BLaER1 treated with 17β-estradiol and CSF1 and Interleukin-3, amounts not matched to agents 10 nM and 100 nM (cell line): ENCODE results near the gene PLCB1.
"Not testable (repeated sequence)": the region's sequence is repeated elsewhere in the genome, so short reads cannot be mapped to it uniquely, and the experiment has no call there.

Source experiments
- H3K27ac ChIP-seq, 11 experiments: shearing (Covaris generic); formaldehyde crosslinking; 2 replicates each; pipeline ENCODE4 v1.8.1; 2022
- H3K27me3 ChIP-seq, 11 experiments: shearing (Covaris generic); formaldehyde crosslinking; 2 replicates each; pipeline ENCODE4 v1.8.1; 2022
- H3K36me3 ChIP-seq, 11 experiments: shearing (Covaris generic); formaldehyde crosslinking; 2 replicates each; pipeline ENCODE4 v1.8.1; 2022
- H3K4me1 ChIP-seq, 10 experiments: shearing (Covaris generic); formaldehyde crosslinking; 2 replicates each; pipeline ENCODE4 v1.8.1; 2022
- H3K4me2 ChIP-seq, 11 experiments: shearing (Covaris generic); formaldehyde crosslinking; 2 replicates each; pipeline ENCODE4 v1.8.1; 2022
- H3K4me3 ChIP-seq, 10 experiments: shearing (Covaris generic); formaldehyde crosslinking; 2 replicates each; pipeline ENCODE4 v1.8.1; 2022
- H3K9ac ChIP-seq, 11 experiments: shearing (Covaris generic); formaldehyde crosslinking; 2 replicates each; pipeline ENCODE4 v1.8.1; 2022
- H3K9me3 ChIP-seq, 11 experiments: shearing (Covaris generic); formaldehyde crosslinking; replicated peaks in 1 of 11; 2 replicates each; pipeline ENCODE4 v1.8.1; 2022
- H4K20me1 ChIP-seq, 11 experiments: shearing (Covaris generic); formaldehyde crosslinking; 2 replicates each; pipeline ENCODE4 v1.8.1; 2022
- Cebpa-rat ChIP-seq, 11 experiments: shearing (Covaris generic); IDR thresholded peaks; 2 replicates each; pipeline ENCODE4 v1.8.1; 2022

The PLCB1 gene

GRCh38 chr20:8640461-8640860 lies 508.4 kb downstream of the PLCB1 start:
- Histone ChIP-seq H3K9me3 (peaks cover 0 to 4% (median 0%) of the 10 kb centered on the region in 11 experiments; a peak in 1 of 22 replicates), H3K27ac (no peak overlapping the region), H3K4me2 (no peak overlapping the region), H3K4me3 (no peak overlapping the region), H3K36me3 (no peaks in the 10 kb centered on the region), H3K4me1 (no peaks in the 10 kb centered on the region), H4K20me1 (no peaks in the 10 kb centered on the region), H3K27me3 (no peaks in the 10 kb centered on the region), H3K9ac (no peak overlapping the region)
- TF ChIP-seq Cebpa-rat (IDR thresholded peaks at IDR 0.05), result no peak

GRCh38 chr20:8642247-8642646 lies 510.2 kb downstream of the PLCB1 start:
- H3K9ac ChIP-seq, result no peak overlapping the region

GRCh38 chr20:8644468-8644867 lies 512.4 kb downstream of the PLCB1 start:
- H4K20me1 ChIP-seq, H3K36me3 ChIP-seq: not testable (repeated sequence)

More at GRCh38 chr20:8642247-8642646, 510.2 kb downstream of the PLCB1 start:
- peaks cover 2 to 15% (median 8%) of the 10 kb centered on the region in 10 experiments; a peak in 19 of 20 replicates for H3K4me1 ChIP-seq
- peaks cover 0 to 4% (median 0%) of the 10 kb centered on the region in 11 experiments; a peak in 1 of 22 replicates for H3K9me3 ChIP-seq
- no peak for TF ChIP-seq Cebpa-rat (IDR thresholded peaks at IDR 0.05)
- H3K36me3 ChIP-seq, result peaks cover 0 to 5% (median 0%) of the 10 kb centered on the region in 11 experiments; a peak in 2 of 22 replicates
- no peak overlapping the region for H3K27ac ChIP-seq
- H3K4me2 ChIP-seq, result no peak overlapping the region
- no peaks in the 10 kb centered on the region for H4K20me1 ChIP-seq
- H3K27me3 ChIP-seq, result no peaks in the 10 kb centered on the region
- no peak overlapping the region for H3K4me3 ChIP-seq

GRCh38 chr20:8645326-8645725 lies 513.3 kb downstream of the PLCB1 start:
- H3K4me2 ChIP-seq, result no peak overlapping the region
- H3K27me3 ChIP-seq, result no peaks in the 10 kb centered on the region
- H4K20me1 ChIP-seq, result no peaks in the 10 kb centered on the region
- no peak for TF ChIP-seq Cebpa-rat (IDR thresholded peaks at IDR 0.05)
- peaks cover 12 to 25% (median 19%) of the 10 kb centered on the region in 10 experiments for H3K4me1 ChIP-seq
- H3K4me3 ChIP-seq, result no peak overlapping the region
- peaks cover 0 to 11% (median 3%) of the 10 kb centered on the region in 11 experiments; a peak in 6 of 22 replicates for H3K9me3 ChIP-seq
- H3K9ac ChIP-seq, result no peak overlapping the region
- peaks cover 0 to 18% (median 6%) of the 10 kb centered on the region in 11 experiments; a peak in 9 of 22 replicates for H3K36me3 ChIP-seq
- no peak overlapping the region for H3K27ac ChIP-seq

More at GRCh38 chr20:8644468-8644867, 512.4 kb downstream of the PLCB1 start:
- H3K9me3 ChIP-seq, H3K9ac ChIP-seq, H3K27ac ChIP-seq, H3K4me2 ChIP-seq, H3K27me3 ChIP-seq, H3K4me3 ChIP-seq: not testable (repeated sequence)
- H3K4me1 ChIP-seq, result peaks cover 12 to 25% (median 19%) of the 10 kb centered on the region in 10 experiments

GRCh38 chr20:8646033-8646441 lies 514.0 kb downstream of the PLCB1 start:
- no peak for TF ChIP-seq Cebpa-rat (IDR thresholded peaks at IDR 0.05)
- no peak overlapping the region for H3K9ac ChIP-seq
- peaks cover 0 to 12% (median 4%) of the 10 kb centered on the region in 11 experiments; a peak in 6 of 22 replicates for H3K9me3 ChIP-seq
- peaks cover 0 to 23% (median 7%) of the 10 kb centered on the region in 11 experiments; a peak in 9 of 22 replicates for H3K36me3 ChIP-seq
- H3K4me3 ChIP-seq, result no peak overlapping the region
- peak overlapping the region in 6 of 11 experiments; percentile 1 to 34 (median 16); a peak in 6 of 22 replicates for H3K4me2 ChIP-seq
- peaks cover 12 to 25% (median 19%) of the 10 kb centered on the region in 10 experiments for H3K4me1 ChIP-seq
- H3K27me3 ChIP-seq, result no peaks in the 10 kb centered on the region
- H3K27ac ChIP-seq, result no peak overlapping the region
- H4K20me1 ChIP-seq, result no peaks in the 10 kb centered on the region

- Histone ChIP-seq H3K4me3 (no peak overlapping the region), H3K9me3 (peaks cover 0 to 12% (median 4%) of the 10 kb centered on the region in 11 experiments; a peak in 6 of 22 replicates), H3K9ac (no peak overlapping the region), H3K4me1 (peaks cover 12 to 25% (median 19%) of the 10 kb centered on the region in 10 experiments), H3K27me3 (no peaks in the 10 kb centered on the region), H3K36me3 (peaks cover 0 to 23% (median 7%) of the 10 kb centered on the region in 11 experiments; a peak in 9 of 22 replicates), H3K27ac (no peak overlapping the region), H3K4me2 (peak overlapping the region in 2 of 11 experiments; percentile 52 to 55; a peak in 1 of 22 replicates), H4K20me1 (no peaks in the 10 kb centered on the region)
- no peak for TF ChIP-seq Cebpa-rat (IDR thresholded peaks at IDR 0.05)
These were observed 514.6 kb downstream of the PLCB1 start for GRCh38 chr20:8646716-8647115.

GRCh38 chr20:8647961-8648441 lies 515.9 kb downstream of the PLCB1 start:
- Histone ChIP-seq H3K27me3 (no peaks in the 10 kb centered on the region), H3K9me3 (peaks cover 0 to 12% (median 4%) of the 10 kb centered on the region in 11 experiments; a peak in 6 of 22 replicates), H3K4me3 (no peak overlapping the region), H3K27ac (peak overlapping the region in 5 of 11 experiments; percentile 16 to 48 (median 38); a peak in 6 of 22 replicates), H3K9ac (no peak overlapping the region), H3K36me3 (peaks cover 0 to 23% (median 7%) of the 10 kb centered on the region in 11 experiments; a peak in 9 of 22 replicates), H4K20me1 (no peaks in the 10 kb centered on the region), H3K4me2 (peak overlapping the region; percentile 24 to 60 (median 50); a peak in 20 of 22 replicates), H3K4me1 (peaks cover 12 to 25% (median 19%) of the 10 kb centered on the region in 10 experiments)
- TF ChIP-seq Cebpa-rat (IDR thresholded peaks at IDR 0.05), result no peak

- TF ChIP-seq Cebpa-rat (IDR thresholded peaks at IDR 0.05), result no peak
- Histone ChIP-seq H3K27me3 (no peaks in the 10 kb centered on the region), H3K4me3 (no peak overlapping the region), H4K20me1 (no peaks in the 10 kb centered on the region), H3K36me3 (peaks cover 0 to 23% (median 7%) of the 10 kb centered on the region in 11 experiments; a peak in 9 of 22 replicates), H3K4me1 (peaks cover 12 to 25% (median 19%) of the 10 kb centered on the region in 10 experiments), H3K9ac (no peak overlapping the region), H3K27ac (peak overlapping the region in 5 of 11 experiments; percentile 16 to 48 (median 38); a peak in 6 of 22 replicates), H3K4me2 (peak overlapping the region in 8 of 11 experiments; percentile 34 to 58 (median 50); a peak in 10 of 22 replicates), H3K9me3 (peaks cover 0 to 12% (median 0%) of the 10 kb centered on the region in 11 experiments; a peak in 6 of 22 replicates)
These were observed 516.4 kb downstream of the PLCB1 start for GRCh38 chr20:8648466-8648865.

GRCh38 chr20:8652396-8652795 lies 520.3 kb downstream of the PLCB1 start:
- Histone ChIP-seq H3K9ac (no peak overlapping the region), H4K20me1 (no peaks in the 10 kb centered on the region), H3K4me3 (no peak overlapping the region), H3K27ac (no peak overlapping the region), H3K36me3 (peaks cover 0 to 23% (median 6%) of the 10 kb centered on the region in 11 experiments; a peak in 9 of 22 replicates), H3K27me3 (no peaks in the 10 kb centered on the region), H3K9me3 (peaks cover 0 to 12% (median 0%) of the 10 kb centered on the region in 11 experiments; a peak in 6 of 22 replicates), H3K4me2 (no peak overlapping the region), H3K4me1 (peaks cover 8 to 10% (median 9%) of the 10 kb centered on the region in 10 experiments)
- no peak for TF ChIP-seq Cebpa-rat (IDR thresholded peaks at IDR 0.05)
